ENCODE measurements around the gene RYR3.

DNA sequence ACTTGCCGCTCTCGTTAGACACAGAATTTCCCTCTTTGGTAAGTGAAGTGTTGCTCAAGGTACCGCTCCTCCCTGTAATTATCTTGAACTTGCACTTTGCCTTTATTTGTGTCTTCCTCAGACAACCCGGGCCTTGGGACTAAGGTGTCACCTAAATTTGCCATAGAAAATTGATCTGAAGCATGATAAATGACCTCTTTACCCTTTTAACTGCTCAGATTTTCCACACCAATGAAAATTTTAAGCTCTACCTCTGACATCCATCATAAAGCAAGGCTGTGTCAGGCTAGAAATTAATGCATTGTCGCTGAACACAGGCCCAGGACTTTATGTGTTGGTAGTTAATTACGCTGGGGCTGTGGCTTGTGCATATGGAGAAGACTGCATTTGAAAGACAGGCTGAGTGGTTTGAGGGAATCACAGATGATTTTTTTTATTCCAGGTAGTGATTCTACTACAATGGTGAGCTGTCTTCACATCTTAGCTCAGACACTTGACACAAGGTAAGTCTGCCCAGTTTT, 458.0 kb downstream of the RYR3 start:
- TF ChIP-seq POLR2A (IDR thresholded peaks at IDR 0.05): no peak
- no peak for TF ChIP-seq CTCF (IDR thresholded peaks at IDR 0.05)

Data from lower leg skin (tissue), 3 donors.